Gastroesophageal sphincter (tissue), 4 donors: Measurements from ENCODE around the gene IQCB1. TPM values are rescaled to one million over a fixed set of nuclear protein-coding genes. Genes with fewer than 3 reads are reported as not detected.
A peak's percentile ranks its signal among the peaks of the same experiment; 100 is the strongest.

Source experiments
- ATAC-seq: fragments of 150-250 bp; one replicate; pipeline ENCODE4 v1.9.1; 2016; ENCODE audit warnings: mild to moderate bottlenecking, moderate library complexity
- H3K27ac ChIP-seq, 4 donors: fragments of 200-600 bp; sonication (generic) in 3 of 4; 1 replicate in 3 of 4; 2 replicates in 1 of 4; pipeline ENCODE4 v1.5.1; 2016 to 2019
- H3K27me3 ChIP-seq: fragments of 200-600 bp; sonication (generic); one replicate; pipeline ENCODE4 v1.5.1; 2019
- H3K36me3 ChIP-seq, 2 donors: fragments of 200-600 bp; sonication (generic); one replicate each; pipeline ENCODE4 v1.5.1; 2019; ENCODE audit warnings: control low read depth in 1 of 2
- H3K4me1 ChIP-seq, 3 donors: fragments of 200-600 bp; sonication (generic); 1 replicate in 2 of 3; 2 replicates in 1 of 3; pipeline ENCODE4 v1.5.1; 2016 to 2019; ENCODE audit warnings: control low read depth in 2 of 3
- H3K4me3 ChIP-seq, 2 donors: fragments of 200-600 bp; sonication (generic); one replicate each; pipeline ENCODE4 v1.5.1; 2019; ENCODE audit warnings: mild to moderate bottlenecking in 1 of 2, moderate library complexity in 1 of 2
- H3K9me3 ChIP-seq, 3 donors: fragments of 200-600 bp; sonication (generic); one replicate each; pipeline ENCODE4 v1.5.1; 2017 to 2019; ENCODE audit warnings: control low read depth in 2 of 3
- EP300 ChIP-seq: sonication (generic); formaldehyde crosslinking; IDR thresholded peaks from one replicate; pipeline ENCODE4 v1.6.1; 2017; ENCODE audit warnings: antibody characterized with exemption, mild to moderate bottlenecking
- POLR2A ChIP-seq, 2 donors: fragments of 450-650 bp; IDR thresholded peaks; one replicate each; pipeline ENCODE4 v1.6.1; 2017; ENCODE audit warnings: antibody characterized with exemption in 2 of 2, mild to moderate bottlenecking in 2 of 2, moderate library complexity in 1 of 2
- POLR2AphosphoS5 ChIP-seq: sonication (generic); formaldehyde crosslinking; IDR thresholded peaks from one replicate; pipeline ENCODE4 v1.6.1; 2017; ENCODE audit warnings: antibody characterized with exemption
- WGBS, 2 donors: methylation state at CpG; one replicate each; pipeline ENCODE4 v1.1.5; 2018; ENCODE audit warnings: low coverage in 1 of 2; 5-methylcytosine and 5-hydroxymethylcytosine counted together
- total RNA-seq, 4 donors: library from RNA; depleted of rRNA; stranded (reverse); fragments of >200 nt; gene quantifications; one replicate each; pipeline ENCODE4 v1.1.0, GENCODE V29; 2016
- TF ChIP-seq, protein P1 (sequence below), 4 experiments: fragments of 200-600 bp in 2 of 4; fragments of 450-650 bp in 2 of 4; sonication (generic) in 1 of 4; IDR thresholded peaks; one replicate each; pipeline ENCODE4 v1.5.1; 2017 to 2019; ENCODE audit warnings: antibody characterized with exemption in 4 of 4, mild to moderate bottlenecking in 2 of 4, moderate library complexity in 2 of 4

Gene IQCB1
- total RNA-seq, 4 donors from 2014 or later, result 10.0 to 28.8 (median 17.6) TPM

DNA sequence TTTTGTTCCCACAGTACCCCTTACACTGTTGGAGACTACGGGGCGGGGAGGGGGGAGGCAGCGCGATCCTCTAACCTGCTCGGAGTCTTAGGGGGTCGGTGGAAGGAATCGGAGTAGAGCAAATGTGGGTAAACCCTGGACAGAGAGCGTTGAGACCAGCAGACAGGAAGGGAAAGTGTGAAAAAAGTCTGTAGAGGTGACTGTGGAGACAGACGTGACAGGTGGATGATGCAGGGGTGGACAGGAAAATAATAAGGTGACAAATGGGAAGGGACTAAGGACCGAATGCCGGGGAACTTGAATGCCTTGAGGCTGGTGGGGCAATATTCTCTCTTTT, 573 bp upstream of the IQCB1 start:
- no peak for TF ChIP-seq POLR2AphosphoS5
- TF ChIP-seq, protein P1, sequence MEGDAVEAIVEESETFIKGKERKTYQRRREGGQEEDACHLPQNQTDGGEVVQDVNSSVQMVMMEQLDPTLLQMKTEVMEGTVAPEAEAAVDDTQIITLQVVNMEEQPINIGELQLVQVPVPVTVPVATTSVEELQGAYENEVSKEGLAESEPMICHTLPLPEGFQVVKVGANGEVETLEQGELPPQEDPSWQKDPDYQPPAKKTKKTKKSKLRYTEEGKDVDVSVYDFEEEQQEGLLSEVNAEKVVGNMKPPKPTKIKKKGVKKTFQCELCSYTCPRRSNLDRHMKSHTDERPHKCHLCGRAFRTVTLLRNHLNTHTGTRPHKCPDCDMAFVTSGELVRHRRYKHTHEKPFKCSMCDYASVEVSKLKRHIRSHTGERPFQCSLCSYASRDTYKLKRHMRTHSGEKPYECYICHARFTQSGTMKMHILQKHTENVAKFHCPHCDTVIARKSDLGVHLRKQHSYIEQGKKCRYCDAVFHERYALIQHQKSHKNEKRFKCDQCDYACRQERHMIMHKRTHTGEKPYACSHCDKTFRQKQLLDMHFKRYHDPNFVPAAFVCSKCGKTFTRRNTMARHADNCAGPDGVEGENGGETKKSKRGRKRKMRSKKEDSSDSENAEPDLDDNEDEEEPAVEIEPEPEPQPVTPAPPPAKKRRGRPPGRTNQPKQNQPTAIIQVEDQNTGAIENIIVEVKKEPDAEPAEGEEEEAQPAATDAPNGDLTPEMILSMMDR (IDR thresholded peaks at IDR 0.05), result no peak
- no peak for TF ChIP-seq POLR2A (IDR thresholded peaks at IDR 0.05)
- no peak for TF ChIP-seq EP300
- Histone ChIP-seq H3K27me3 (no peaks in the 10 kb centered on the region), H3K4me3 (peak overlapping the region; percentile 70 to 77), H3K4me1 (peaks cover 0 to 31% (median 3%) of the 10 kb centered on the region in 3 donors), H3K36me3 (peaks cover 0 to 16% of the 10 kb centered on the region in 2 donors), H3K27ac (peak overlapping the region in 3 of 4 donors; percentile 85 to 87 (median 86)), H3K9me3 (no peaks in the 10 kb centered on the region)
- ATAC-seq, result peak; percentile 7
- WGBS, 2 donors, result 2% methylated on average over 9 to 10 of the region's 11 CpGs

DNA sequence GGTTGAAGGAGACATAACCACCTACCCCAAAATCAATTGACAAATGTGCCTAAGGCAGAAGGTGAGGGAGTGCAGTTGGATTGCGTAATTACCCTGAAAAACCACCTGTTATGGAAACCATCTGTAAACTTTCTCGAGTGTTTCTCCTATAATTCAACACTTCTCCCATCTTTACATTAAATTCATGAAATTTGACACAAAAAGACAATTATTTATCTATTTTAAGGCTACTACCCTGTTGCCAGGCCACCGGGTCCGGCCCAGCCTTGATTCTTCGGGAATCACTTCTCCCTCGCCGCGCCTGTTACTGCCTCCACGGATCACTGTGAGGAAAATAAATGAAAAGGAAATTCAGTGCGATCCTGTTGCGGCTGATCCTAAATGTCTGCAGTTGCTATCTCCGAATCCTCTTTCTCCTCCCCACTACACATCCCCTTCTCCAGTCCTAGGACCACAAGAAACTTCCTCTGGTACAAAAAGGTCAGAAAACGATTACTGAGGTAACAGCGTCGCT, 646 bp downstream of the IQCB1 start:
- H3K9me3 ChIP-seq, result no peaks in the 10 kb centered on the region
- no peak for ATAC-seq
- H3K36me3 ChIP-seq, result peaks cover 0 to 16% of the 10 kb centered on the region in 2 donors
- no peaks in the 10 kb centered on the region for H3K27me3 ChIP-seq
- peak overlapping the region; percentile 70 to 77 for H3K4me3 ChIP-seq
- H3K27ac ChIP-seq, result peak overlapping the region; percentile 53 to 86 (median 84)
- peaks cover 0 to 31% (median 3%) of the 10 kb centered on the region in 3 donors for H3K4me1 ChIP-seq
- WGBS, 2 donors, result 6 to 9% methylated on average over 11 to 15 of the region's 15 CpGs
- TF ChIP-seq POLR2A (IDR thresholded peaks at IDR 0.05), result no peak
- TF ChIP-seq POLR2AphosphoS5, result no peak
- TF ChIP-seq, protein P1 (IDR thresholded peaks at IDR 0.05), result no peak
- TF ChIP-seq EP300, result no peak

DNA sequence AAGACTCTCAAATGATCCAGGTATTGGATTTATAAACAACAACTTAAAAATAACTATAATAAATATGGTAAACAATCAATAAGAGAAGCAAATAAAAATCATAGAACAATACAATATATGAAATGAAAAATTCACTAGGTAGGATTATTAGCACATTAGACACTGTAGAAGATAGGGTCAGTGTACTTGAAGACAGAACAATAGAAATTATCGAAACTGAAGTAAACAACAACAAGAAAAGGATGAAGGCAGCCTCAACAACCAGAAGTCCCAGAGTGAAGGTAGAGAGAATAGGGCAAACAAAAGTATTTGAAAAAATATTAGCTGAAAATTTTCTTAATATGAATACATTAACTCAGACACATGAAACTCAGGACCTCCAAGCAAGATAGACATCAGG, 11.9 kb downstream of the IQCB1 start:
- Histone ChIP-seq H3K27ac (no peak overlapping the region), H3K4me3 (no peak overlapping the region), H3K36me3 (peaks cover 0 to 96% of the 10 kb centered on the region in 2 donors), H3K27me3 (no peaks in the 10 kb centered on the region), H3K4me1 (no peaks in the 10 kb centered on the region), H3K9me3 (peaks cover 0 to 16% (median 0%) of the 10 kb centered on the region in 3 donors)
- 100% methylated on average over 1 of the region's 1 CpG for WGBS, 2 donors
- ATAC-seq, result no peak
- TF ChIP-seq POLR2A (IDR thresholded peaks at IDR 0.05), result no peak
- no peak for TF ChIP-seq EP300
- TF ChIP-seq, protein P1 (IDR thresholded peaks at IDR 0.05), result no peak
- TF ChIP-seq POLR2AphosphoS5, result no peak

DNA sequence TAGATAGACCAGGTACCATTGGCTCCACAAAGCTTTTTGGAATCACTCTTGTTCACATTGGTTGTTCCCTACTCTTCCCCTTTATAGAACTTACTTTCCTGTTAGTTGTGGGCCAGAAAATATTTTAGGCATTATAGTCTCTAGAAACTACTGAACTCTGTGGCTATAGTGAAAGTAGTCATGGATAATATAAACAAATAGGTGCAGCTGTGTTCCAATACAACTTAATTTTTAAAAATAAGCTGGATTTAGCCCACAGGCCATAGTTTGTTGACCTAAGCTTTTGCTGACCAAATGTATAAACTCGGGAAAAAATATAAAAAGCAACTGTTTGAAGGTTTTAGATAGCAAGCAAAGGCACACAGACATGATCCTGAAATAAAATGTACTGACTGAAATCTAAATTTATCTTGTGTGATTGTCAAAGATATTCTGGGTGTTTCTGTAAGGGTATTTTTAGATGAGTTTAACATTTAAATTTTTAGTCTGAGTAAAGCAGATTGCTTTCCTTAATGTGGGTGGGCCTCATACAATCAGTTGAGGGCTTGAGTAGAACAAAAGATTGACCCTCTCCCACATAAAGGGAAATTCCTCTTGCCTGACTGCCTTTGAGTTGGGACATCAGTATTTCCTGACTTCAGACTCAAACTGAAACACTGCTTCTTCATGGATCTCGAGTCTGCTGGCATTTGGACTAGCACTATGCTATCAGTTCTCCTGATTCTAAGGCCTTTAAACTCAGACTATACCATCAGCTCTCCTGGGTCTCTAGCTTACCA, 13.2 kb downstream of the IQCB1 start:
- no peak for ATAC-seq
- no peaks in the 10 kb centered on the region for H3K4me1 ChIP-seq
- peaks cover 0 to 96% of the 10 kb centered on the region in 2 donors for H3K36me3 ChIP-seq
- peaks cover 0 to 16% (median 0%) of the 10 kb centered on the region in 3 donors for H3K9me3 ChIP-seq
- no peaks in the 10 kb centered on the region for H3K27me3 ChIP-seq
- no peak overlapping the region for H3K27ac ChIP-seq
- no peak overlapping the region for H3K4me3 ChIP-seq
- TF ChIP-seq EP300, result no peak
- TF ChIP-seq, protein P1 (IDR thresholded peaks at IDR 0.05), result no peak
- TF ChIP-seq POLR2A (IDR thresholded peaks at IDR 0.05), result no peak
- no peak for TF ChIP-seq POLR2AphosphoS5
- 76 to 100% methylated on average over 1 to 2 of the region's 2 CpGs for WGBS, 2 donors

DNA sequence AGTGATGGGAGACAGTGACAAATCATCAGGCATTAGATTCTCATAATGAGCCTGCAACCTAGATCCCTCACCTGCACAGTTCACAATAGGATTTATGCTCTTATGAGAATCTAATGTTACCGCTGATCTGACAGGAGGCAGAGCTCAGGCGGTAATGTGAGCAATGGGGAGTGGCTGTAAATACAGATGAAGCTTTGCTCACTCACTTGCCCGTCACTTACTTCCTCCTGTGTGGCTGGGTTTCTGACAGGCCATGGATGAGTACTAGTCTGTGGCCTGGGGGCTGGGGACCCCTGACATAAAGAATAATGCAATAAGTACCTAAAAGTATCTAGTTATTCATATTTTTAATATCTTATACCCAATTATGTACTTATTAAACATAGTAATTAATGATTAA, 15.6 kb downstream of the IQCB1 start:
- ATAC-seq, result no peak
- Histone ChIP-seq H3K27ac (no peak overlapping the region), H3K4me3 (no peak overlapping the region), H3K27me3 (no peaks in the 10 kb centered on the region), H3K4me1 (no peaks in the 10 kb centered on the region), H3K9me3 (peaks cover 0 to 16% (median 0%) of the 10 kb centered on the region in 3 donors), H3K36me3 (peaks cover 0 to 76% of the 10 kb centered on the region in 2 donors)
- WGBS, 2 donors, result 100% methylated on average over 3 of the region's 3 CpGs; no CpG with 5 or more reads in 1 of the 2 donors
- no peak for TF ChIP-seq POLR2A (IDR thresholded peaks at IDR 0.05)
- TF ChIP-seq, protein P1 (IDR thresholded peaks at IDR 0.05), result no peak
